ENCODE results near the gene DLEC1. TPM values are rescaled to one million over a fixed set of nuclear protein-coding genes. Genes with fewer than 3 reads are reported as not detected.
A peak's percentile ranks its signal among the peaks of the same experiment; 100 is the strongest.

Gene DLEC1
- total RNA-seq, 4 donors from 2014 or later = 0.07 to 0.78 (median 0.16) TPM

- 80 to 91% methylated on average over 1 to 2 of the region's 6 CpGs for WGBS, 2 donors (ENCODE audit: low coverage in 1 of 2)
- Histone ChIP-seq H3K9me3 (no peaks in the 10 kb centered on the region), H3K4me1 (peaks cover 0 to 78% (median 22%) of the 10 kb centered on the region in 3 donors), H3K27me3 (no peaks in the 10 kb centered on the region), H3K27ac (peak overlapping the region in 3 of 4 donors; percentile 91 to 95 (median 93)), H3K36me3 (no peaks in the 10 kb centered on the region), H3K4me3 (peak overlapping the region in 1 of 2 donors; percentile 86)
- TF ChIP-seq EP300 (IDR thresholded peaks at IDR 0.05) = no peak
- no peak for TF ChIP-seq POLR2A (IDR thresholded peaks at IDR 0.05)
- TF ChIP-seq POLR2AphosphoS5 (IDR thresholded peaks at IDR 0.05) = no peak
- TF ChIP-seq CTCF (IDR thresholded peaks at IDR 0.05) = no peak
- ATAC-seq = no peak
Observed at GRCh38 chr3:38027466-38028465, 11.2 kb upstream of the DLEC1 start.

GRCh38 chr3:38028621-38029361, 10.2 kb upstream of the DLEC1 start:
- H3K4me1 ChIP-seq = peaks cover 0 to 68% (median 22%) of the 10 kb centered on the region in 3 donors
- ATAC-seq = no peak
- TF ChIP-seq CTCF (IDR thresholded peaks at IDR 0.05) = no peak
- TF ChIP-seq EP300 (IDR thresholded peaks at IDR 0.05) = no peak
- no peak for TF ChIP-seq POLR2AphosphoS5 (IDR thresholded peaks at IDR 0.05)
- no peak for TF ChIP-seq POLR2A (IDR thresholded peaks at IDR 0.05)
- H3K9me3 ChIP-seq = no peaks in the 10 kb centered on the region
- H3K4me3 ChIP-seq = peak overlapping the region; percentile 43 to 86
- H3K27me3 ChIP-seq = no peaks in the 10 kb centered on the region
- H3K27ac ChIP-seq = peak overlapping the region; percentile 62 to 95 (median 92)
- no peaks in the 10 kb centered on the region for H3K36me3 ChIP-seq
- WGBS, 2 donors (ENCODE audit: low coverage in 1 of 2) = 19% methylated on average over 3 of the region's 45 CpGs; no CpG with 5 or more reads in 1 of the 2 donors

- H3K4me1 ChIP-seq = peaks cover 0 to 63% (median 22%) of the 10 kb centered on the region in 3 donors
- peak; percentile 60 for ATAC-seq
- peak; percentile 69 for TF ChIP-seq POLR2AphosphoS5 (IDR thresholded peaks at IDR 0.05)
- peak; percentile 65 to 69 for TF ChIP-seq POLR2A (IDR thresholded peaks at IDR 0.05)
- peak in 1 of 4 experiments; percentile 16 for TF ChIP-seq CTCF (IDR thresholded peaks at IDR 0.05)
- no peak for TF ChIP-seq EP300 (IDR thresholded peaks at IDR 0.05)
Observed at GRCh38 chr3:38029400-38030125, 9.4 kb upstream of the DLEC1 start, which contains the start of gene PLCD1. Gene PLCD1, minus strand, starts transcription at chr3:38029642. Its CDS starts 103 bp downstream, at chr3:38029539.

GRCh38 chr3:38030126-38031021, 8.6 kb upstream of the DLEC1 start:
- ATAC-seq = no peak
- no peaks in the 10 kb centered on the region for H3K27me3 ChIP-seq
- H3K9me3 ChIP-seq = no peaks in the 10 kb centered on the region
- no peak for TF ChIP-seq EP300 (IDR thresholded peaks at IDR 0.05)
- no peak for TF ChIP-seq POLR2AphosphoS5 (IDR thresholded peaks at IDR 0.05)
- TF ChIP-seq CTCF (IDR thresholded peaks at IDR 0.05) = no peak
- no peak for TF ChIP-seq POLR2A (IDR thresholded peaks at IDR 0.05)
- H3K27ac ChIP-seq = peak overlapping the region; percentile 62 to 95 (median 92)
- peaks cover 0 to 60% (median 21%) of the 10 kb centered on the region in 3 donors for H3K4me1 ChIP-seq
- peak overlapping the region; percentile 43 to 86 for H3K4me3 ChIP-seq
- H3K36me3 ChIP-seq = no peaks in the 10 kb centered on the region
- WGBS, 2 donors (ENCODE audit: low coverage in 1 of 2) = 43 to 67% methylated on average over 2 of the region's 8 CpGs

More at GRCh38 chr3:38029400-38030125, 9.4 kb upstream of the DLEC1 start, which contains the start of gene PLCD1:
- Histone ChIP-seq H3K27ac (peak within 1 kb of the TSS; percentile 62 to 95 (median 92)), H3K27me3 (no peaks in the 10 kb centered on the region), H3K9me3 (no peaks in the 10 kb centered on the region), H3K36me3 (no peaks in the 10 kb centered on the region), H3K4me3 (peak within 1 kb of the TSS; percentile 43 to 86)
- WGBS, 2 donors (ENCODE audit: low coverage in 1 of 2) = no CpG with 5 or more reads among the region's 75 CpGs

All from gastroesophageal sphincter (tissue), 4 donors.